Mammary epithelial cell (primary cell): ENCODE results near the gene SMTN.

Experiments used
- CTCF ChIP-seq, 2 donors: IDR thresholded peaks in 1 of 2; conservative IDR thresholded peaks in 1 of 2; 2 replicates each; pipeline ENCODE4 v1.5.1; 2011 to 2012; ENCODE audit warnings: inconsistent platforms in 2 of 2, low read length in 2 of 2, mild to moderate bottlenecking in 2 of 2, control low read depth in 1 of 2, low read depth in 1 of 2; ENCODE audit not compliant: insufficient read depth in 1 of 2; ENCODE audit errors: extremely low read depth in 1 of 2
- EZH2 ChIP-seq: IDR thresholded peaks from 2 replicates; pipeline ENCODE4 v1.6.1; 2012; ENCODE audit warnings: low read length, inconsistent platforms, borderline replicate concordance

- TF ChIP-seq CTCF (conservative IDR thresholded peaks at IDR 0.05 in 1 of 2, IDR thresholded peaks at IDR 0.05 in 1 of 2; ENCODE audit: extremely low read depth in 1 of 2, insufficient read depth in 1 of 2, low read depth in 1 of 2, low read length in 2 of 2): no peak
- TF ChIP-seq EZH2: no peak
These were observed 59.0 kb downstream of the SMTN start, which contains the start of gene PLA2G3 for GRCh38 chr22:31139866-31140716.
